Osteoblast (primary cell): ENCODE data around the gene NAV2. TPM values are rescaled to one million over a fixed set of nuclear protein-coding genes. Genes with fewer than 3 reads are reported as not detected.

Experiments used
- DNase-seq: peaks from one replicate; pipeline ENCODE4 v3.0.0; 2011; ENCODE audit warnings: low spot score, mixed read lengths; ENCODE audit not compliant: insufficient read length; ENCODE audit errors: missing footprints
- H2AFZ ChIP-seq: 2 replicates; pipeline ENCODE4 v1.6.0; 2011; ENCODE audit warnings: mild to moderate bottlenecking, low read length
- H3K27ac ChIP-seq: 2 replicates; pipeline ENCODE4 v1.5.1; 2011; ENCODE audit warnings: mild to moderate bottlenecking, low read depth, low read length, moderate library complexity
- H3K27me3 ChIP-seq: 2 replicates; pipeline ENCODE4 v1.6.0; 2012; ENCODE audit warnings: mild to moderate bottlenecking, control low read depth, inconsistent platforms, low read length, moderate library complexity; ENCODE audit not compliant: insufficient read depth
- H3K36me3 ChIP-seq: 2 replicates; pipeline ENCODE4 v1.5.1; 2011; ENCODE audit warnings: mild to moderate bottlenecking, low read length, control low read depth, moderate library complexity; ENCODE audit not compliant: insufficient read depth
- H3K4me1 ChIP-seq: 2 replicates; pipeline ENCODE4 v1.5.1; 2011; ENCODE audit warnings: mild to moderate bottlenecking, low read length, control low read depth, moderate library complexity; ENCODE audit not compliant: insufficient read depth
- H3K4me2 ChIP-seq: 2 replicates; pipeline ENCODE4 v1.6.0; 2011; ENCODE audit warnings: mild to moderate bottlenecking, low read length; ENCODE audit not compliant: insufficient read depth
- H3K4me3 ChIP-seq: fragments of 200-600 bp; sonication (generic); 3 replicates; pipeline ENCODE4 v1.5.1; 2012; ENCODE audit warnings: mild to moderate bottlenecking, low read length, inconsistent platforms; ENCODE audit not compliant: insufficient read depth
- H3K79me2 ChIP-seq: 2 replicates; pipeline ENCODE4 v1.6.0; 2012; ENCODE audit warnings: mild to moderate bottlenecking, low read length, control low read depth, inconsistent platforms; ENCODE audit not compliant: insufficient read depth
- H3K9me3 ChIP-seq: 2 replicates; pipeline ENCODE4 v1.5.1; 2011; ENCODE audit warnings: low read depth, low read length, control low read depth
- H4K20me1 ChIP-seq: 2 replicates; pipeline ENCODE4 v1.6.0; 2012; ENCODE audit warnings: mild to moderate bottlenecking, low read length, control low read depth; ENCODE audit not compliant: insufficient read depth
- CTCF ChIP-seq: IDR thresholded peaks from 2 replicates; pipeline ENCODE4 v1.5.1; 2011; ENCODE audit warnings: mild to moderate bottlenecking, low read depth, low read length, moderate library complexity; ENCODE audit errors: extremely low read depth
- total RNA-seq: library from RNA; depleted of rRNA; stranded (reverse); fragments of >200 nt; gene quantifications from 2 replicates; pipeline ENCODE4 v1.2.3, GENCODE V29; 2012

The NAV2 gene
- total RNA-seq, 1 donor: 8.7 TPM

- H3K9me3 ChIP-seq: no peaks in the 10 kb centered on the region
- TF ChIP-seq CTCF: no peak
- no peaks in the 10 kb centered on the region for H3K79me2 ChIP-seq
- H4K20me1 ChIP-seq: no peaks in the 10 kb centered on the region
- H2AFZ ChIP-seq: no peak overlapping the region
- no peak overlapping the region for H3K4me3 ChIP-seq
- H3K4me2 ChIP-seq: no peak overlapping the region
- no peak overlapping the region for H3K27ac ChIP-seq
- peaks cover 16% of the 10 kb centered on the region for H3K4me1 ChIP-seq
- no peak for DNase-seq
- H3K27me3 ChIP-seq: no peaks in the 10 kb centered on the region
- H3K36me3 ChIP-seq: no peaks in the 10 kb centered on the region
Measured at GRCh38 chr11:19674836-19675235, 37.8 kb upstream of the NAV2 start.

GRCh38 chr11:19675397-19675796 lies 37.2 kb upstream of the NAV2 start:
- H3K4me2 ChIP-seq: no peak overlapping the region
- H3K79me2 ChIP-seq: no peaks in the 10 kb centered on the region
- DNase-seq: no peak
- H2AFZ ChIP-seq: no peak overlapping the region
- H3K36me3 ChIP-seq: no peaks in the 10 kb centered on the region
- no peak for TF ChIP-seq CTCF
- H3K9me3 ChIP-seq: no peaks in the 10 kb centered on the region
- H3K4me3 ChIP-seq: no peak overlapping the region
- H3K27me3 ChIP-seq: no peaks in the 10 kb centered on the region
- no peak overlapping the region for H3K27ac ChIP-seq
- peaks cover 15% of the 10 kb centered on the region for H3K4me1 ChIP-seq
- no peaks in the 10 kb centered on the region for H4K20me1 ChIP-seq

GRCh38 chr11:19676475-19677380 lies 35.9 kb upstream of the NAV2 start:
- Histone ChIP-seq H3K4me3 (no peak overlapping the region), H4K20me1 (no peaks in the 10 kb centered on the region), H3K4me1 (peaks cover 17% of the 10 kb centered on the region), H3K79me2 (no peaks in the 10 kb centered on the region), H2AFZ (peak overlapping the region; percentile 42), H3K9me3 (no peaks in the 10 kb centered on the region), H3K27me3 (no peaks in the 10 kb centered on the region), H3K36me3 (no peaks in the 10 kb centered on the region), H3K4me2 (no peak overlapping the region), H3K27ac (peak overlapping the region; percentile 20)
- DNase-seq: no peak
- TF ChIP-seq CTCF: no peak

- H3K4me3 ChIP-seq: no peak overlapping the region
- DNase-seq: no peak
- H3K4me2 ChIP-seq: no peak overlapping the region
- H2AFZ ChIP-seq: no peak overlapping the region
- H3K79me2 ChIP-seq: no peaks in the 10 kb centered on the region
- H3K4me1 ChIP-seq: peaks cover 17% of the 10 kb centered on the region
- no peak overlapping the region for H3K27ac ChIP-seq
- no peaks in the 10 kb centered on the region for H3K9me3 ChIP-seq
- no peaks in the 10 kb centered on the region for H3K36me3 ChIP-seq
- no peak for TF ChIP-seq CTCF
- H4K20me1 ChIP-seq: no peaks in the 10 kb centered on the region
- H3K27me3 ChIP-seq: no peaks in the 10 kb centered on the region
Measured at GRCh38 chr11:19677381-19678080, 35.1 kb upstream of the NAV2 start.
